GM23338 (cell line): Measurements from ENCODE around the gene SMIM7. TPM values are rescaled to one million over a fixed set of nuclear protein-coding genes. Genes with fewer than 3 reads are reported as not detected.

Experiments
- ATAC-seq: fragments of 200-7000 bp; cut with Tn5 transposase; 3 replicates; pipeline ENCODE4 v1.9.1; 2020
- DNase-seq: peaks from one replicate; pipeline ENCODE4 v3.0.0-alpha.2; 2015; ENCODE audit warnings: low spot score
- H2AFZ ChIP-seq: fragments of 200-600 bp; sonication (generic); 2 replicates; pipeline ENCODE4 v1.8.0; 2016; ENCODE audit warnings: antibody characterized with exemption, mild to moderate bottlenecking, moderate library complexity
- H3F3A ChIP-seq: fragments of 200-600 bp; sonication (generic); replicated peaks from 2 replicates; pipeline ENCODE4 v1.8.0; 2017; ENCODE audit warnings: antibody characterized with exemption, mixed run types, low read depth
- H3K27ac ChIP-seq: fragments of 200-600 bp; sonication (generic); 2 replicates; pipeline ENCODE4 v1.6.1; 2016; ENCODE audit warnings: low read depth
- H3K27me3 ChIP-seq: fragments of 200-600 bp; sonication (generic); 2 replicates; pipeline ENCODE4 v1.8.0; 2016; ENCODE audit warnings: mild to moderate bottlenecking, mixed run types, moderate library complexity; ENCODE audit not compliant: insufficient read depth
- H3K36me3 ChIP-seq: fragments of 200-600 bp; sonication (generic); 2 replicates; pipeline ENCODE4 v1.8.0; 2016; ENCODE audit warnings: mild to moderate bottlenecking; ENCODE audit not compliant: insufficient read depth
- H3K4me1 ChIP-seq: fragments of 200-600 bp; sonication (generic); 2 replicates; pipeline ENCODE4 v1.8.0; 2016; ENCODE audit warnings: mild to moderate bottlenecking, moderate library complexity; ENCODE audit not compliant: insufficient read depth
- H3K4me2 ChIP-seq: fragments of 200-600 bp; sonication (generic); 2 replicates; pipeline ENCODE4 v1.7.1; 2017; ENCODE audit warnings: mixed run types
- H3K4me3 ChIP-seq: fragments of 200-600 bp; sonication (generic); 2 replicates; pipeline ENCODE4 v1.6.1; 2016; ENCODE audit warnings: mixed run types
- H3K79me2 ChIP-seq: fragments of 200-600 bp; sonication (generic); replicated peaks from 2 replicates; pipeline ENCODE4 v1.8.0; 2017; ENCODE audit warnings: mild to moderate bottlenecking; ENCODE audit not compliant: insufficient read depth
- H3K9me2 ChIP-seq: fragments of 200-600 bp; sonication (generic); 2 replicates; pipeline ENCODE4 v1.8.0; 2017; ENCODE audit not compliant: insufficient read depth
- H4K20me1 ChIP-seq: fragments of 200-600 bp; sonication (generic); replicated peaks from 2 replicates; pipeline ENCODE4 v1.8.0; 2017; ENCODE audit warnings: mild to moderate bottlenecking; ENCODE audit not compliant: insufficient read depth
- H3K27ac Mint-ChIP-seq: 2 replicates; pipeline ENCODE4 v1.8.0; 2020; ENCODE audit warnings: inconsistent platforms, mild to moderate bottlenecking, moderate library complexity, mixed read lengths
- H3K27me3 Mint-ChIP-seq: 3 replicates; pipeline ENCODE4 v1.8.0; 2022; ENCODE audit warnings: low read depth, mild to moderate bottlenecking, moderate library complexity, mixed read lengths, inconsistent platforms; ENCODE audit not compliant: insufficient read depth, poor library complexity
- H3K36me3 Mint-ChIP-seq: 3 replicates; pipeline ENCODE4 v1.8.0; 2021; ENCODE audit warnings: low read depth, mild to moderate bottlenecking, inconsistent platforms, moderate library complexity, mixed read lengths
- H3K4me1 Mint-ChIP-seq: 3 replicates; pipeline ENCODE4 v1.8.0; 2020; ENCODE audit warnings: mild to moderate bottlenecking, inconsistent platforms, mixed read lengths
- H3K4me3 Mint-ChIP-seq: 3 replicates; pipeline ENCODE4 v1.8.0; 2021; ENCODE audit warnings: moderate library complexity, mild to moderate bottlenecking, inconsistent platforms, mixed read lengths
- H3K9me3 Mint-ChIP-seq: 3 replicates; pipeline ENCODE4 v1.8.0; 2020; ENCODE audit warnings: moderate library complexity, mild to moderate bottlenecking, inconsistent platforms, mixed read lengths
- CREB1 ChIP-seq: fragments of 250-450 bp; sonication (Bioruptor Pico); IDR thresholded peaks from 2 replicates; pipeline ENCODE4 v1.5.0; 2020; ENCODE audit warnings: low read depth, mild to moderate bottlenecking, moderate library complexity
- EZH2phosphoT487 ChIP-seq: fragments of 200-600 bp; sonication (generic); IDR thresholded peaks from one replicate; pipeline ENCODE4 v1.8.1; 2018; ENCODE audit warnings: antibody characterized with exemption; ENCODE audit not compliant: unreplicated experiment
- NANOG ChIP-seq: IDR thresholded peaks from 2 replicates; pipeline ENCODE4 v1.6.1; 2016; ENCODE audit warnings: antibody characterized with exemption, borderline replicate concordance
- ZNF331 ChIP-seq: fragments of 250-450 bp; sonication (Bioruptor Pico); IDR thresholded peaks from 2 replicates; pipeline ENCODE4 v1.5.0; 2020; ENCODE audit warnings: low read depth, mild to moderate bottlenecking, moderate library complexity
- polyA plus RNA-seq: library from polyadenylated mRNA; unstranded; fragments of >200 nt; fragmentation: Nextera tagmentation; extraction: Ambion mirVana; gene quantifications from 2 replicates; pipeline ENCODE4 v1.2.1, GENCODE V29; 2016
- total RNA-seq: library from RNA; depleted of rRNA; stranded (reverse); fragments of >200 nt; shearing (Covaris generic); gene quantifications from 2 replicates; pipeline ENCODE4 v1.2.3, GENCODE V29; 2014
- TF ChIP-seq, protein P1 (sequence below): IDR thresholded peaks from one replicate; pipeline ENCODE4 v1.6.1; 2018; ENCODE audit warnings: antibody characterized with exemption; ENCODE audit not compliant: unreplicated experiment
- TF ChIP-seq, protein P2 (sequence below), 2 experiments: fragments of 200-600 bp in 1 of 2; sonication (generic) in 1 of 2; conservative IDR thresholded peaks; 2 replicates each; pipeline versions ENCODE4 v1.5.1 to v1.6.1; 2016 to 2017; ENCODE audit warnings: antibody characterized with exemption in 2 of 2, low read depth in 2 of 2, mild to moderate bottlenecking in 2 of 2, moderate library complexity in 1 of 2
- TF ChIP-seq, protein P3 (sequence below): IDR thresholded peaks from 2 replicates; pipeline ENCODE4 v1.6.1; 2016; ENCODE audit warnings: antibody characterized with exemption
- TF ChIP-seq, protein P4 (sequence below): fragments of 250-450 bp; sonication (Bioruptor Pico); IDR thresholded peaks from 2 replicates; pipeline ENCODE4 v1.5.0; 2020; ENCODE audit warnings: mild to moderate bottlenecking, moderate library complexity

SMIM7 gene
- total and polyA plus RNA-seq, 2 experiments from 2014 or later, result 81.7 to 84.5 TPM

DNA sequence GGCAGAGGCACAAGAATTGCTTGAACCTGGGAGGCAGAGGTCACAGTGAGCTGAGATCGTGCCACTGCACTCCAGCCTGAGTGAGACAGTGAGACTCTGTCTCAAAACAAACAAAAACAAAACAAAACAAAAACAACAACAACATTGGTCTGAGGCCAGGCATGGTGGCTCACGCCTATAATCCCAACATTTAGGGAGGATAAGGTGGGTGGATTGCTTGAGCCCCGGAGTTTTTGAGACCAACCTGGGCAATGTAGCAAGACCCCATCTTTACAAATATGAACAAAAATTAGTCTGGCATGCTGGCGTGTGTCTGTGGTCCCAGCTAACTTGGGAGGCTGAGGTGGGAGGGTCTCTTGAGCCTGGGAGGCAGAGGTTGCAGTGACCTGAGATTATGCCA lies 43.7 kb upstream of the SMIM7 start (continued):
- no peak for TF ChIP-seq EZH2phosphoT487

DNA sequence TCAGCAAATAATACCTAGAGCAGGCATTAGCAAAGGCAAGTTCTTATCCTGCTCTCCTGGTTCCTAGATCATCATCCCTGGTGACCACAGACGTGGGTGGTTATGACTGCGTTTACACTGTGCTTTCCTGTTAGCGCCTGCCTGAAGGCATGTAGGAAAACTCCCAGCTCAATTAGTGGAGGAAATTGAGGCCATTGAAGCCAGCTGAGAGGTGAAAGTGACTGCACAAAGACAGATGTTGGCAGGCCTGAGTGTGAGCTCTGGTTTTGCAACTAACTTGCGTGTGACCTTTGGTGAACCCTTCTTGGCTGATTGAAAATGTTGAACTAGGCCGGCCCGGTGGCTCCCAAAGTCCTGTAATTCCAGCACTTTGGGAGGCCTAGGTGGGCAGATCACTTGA lies 42.2 kb upstream of the SMIM7 start:
- Histone ChIP-seq H3K9me2 (no peaks in the 10 kb centered on the region), H3K4me3 (no peak overlapping the region), H4K20me1 (no peaks in the 10 kb centered on the region), H3K27me3 (no peaks in the 10 kb centered on the region), H3K36me3 (no peaks in the 10 kb centered on the region), H3K27ac (no peak overlapping the region), H3K79me2 (no peaks in the 10 kb centered on the region), H3F3A (no peaks in the 10 kb centered on the region), H3K4me2 (no peak overlapping the region), H3K4me1 (no peaks in the 10 kb centered on the region), H2AFZ (no peak overlapping the region)
- peaks cover 9% of the 10 kb centered on the region for H3K27me3 Mint-ChIP-seq
- TF ChIP-seq, protein P1, sequence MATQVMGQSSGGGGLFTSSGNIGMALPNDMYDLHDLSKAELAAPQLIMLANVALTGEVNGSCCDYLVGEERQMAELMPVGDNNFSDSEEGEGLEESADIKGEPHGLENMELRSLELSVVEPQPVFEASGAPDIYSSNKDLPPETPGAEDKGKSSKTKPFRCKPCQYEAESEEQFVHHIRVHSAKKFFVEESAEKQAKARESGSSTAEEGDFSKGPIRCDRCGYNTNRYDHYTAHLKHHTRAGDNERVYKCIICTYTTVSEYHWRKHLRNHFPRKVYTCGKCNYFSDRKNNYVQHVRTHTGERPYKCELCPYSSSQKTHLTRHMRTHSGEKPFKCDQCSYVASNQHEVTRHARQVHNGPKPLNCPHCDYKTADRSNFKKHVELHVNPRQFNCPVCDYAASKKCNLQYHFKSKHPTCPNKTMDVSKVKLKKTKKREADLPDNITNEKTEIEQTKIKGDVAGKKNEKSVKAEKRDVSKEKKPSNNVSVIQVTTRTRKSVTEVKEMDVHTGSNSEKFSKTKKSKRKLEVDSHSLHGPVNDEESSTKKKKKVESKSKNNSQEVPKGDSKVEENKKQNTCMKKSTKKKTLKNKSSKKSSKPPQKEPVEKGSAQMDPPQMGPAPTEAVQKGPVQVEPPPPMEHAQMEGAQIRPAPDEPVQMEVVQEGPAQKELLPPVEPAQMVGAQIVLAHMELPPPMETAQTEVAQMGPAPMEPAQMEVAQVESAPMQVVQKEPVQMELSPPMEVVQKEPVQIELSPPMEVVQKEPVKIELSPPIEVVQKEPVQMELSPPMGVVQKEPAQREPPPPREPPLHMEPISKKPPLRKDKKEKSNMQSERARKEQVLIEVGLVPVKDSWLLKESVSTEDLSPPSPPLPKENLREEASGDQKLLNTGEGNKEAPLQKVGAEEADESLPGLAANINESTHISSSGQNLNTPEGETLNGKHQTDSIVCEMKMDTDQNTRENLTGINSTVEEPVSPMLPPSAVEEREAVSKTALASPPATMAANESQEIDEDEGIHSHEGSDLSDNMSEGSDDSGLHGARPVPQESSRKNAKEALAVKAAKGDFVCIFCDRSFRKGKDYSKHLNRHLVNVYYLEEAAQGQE, result no peak
- no peak for TF ChIP-seq CREB1
- no peak for TF ChIP-seq EZH2phosphoT487
- no peak for TF ChIP-seq NANOG
- TF ChIP-seq, protein P2, sequence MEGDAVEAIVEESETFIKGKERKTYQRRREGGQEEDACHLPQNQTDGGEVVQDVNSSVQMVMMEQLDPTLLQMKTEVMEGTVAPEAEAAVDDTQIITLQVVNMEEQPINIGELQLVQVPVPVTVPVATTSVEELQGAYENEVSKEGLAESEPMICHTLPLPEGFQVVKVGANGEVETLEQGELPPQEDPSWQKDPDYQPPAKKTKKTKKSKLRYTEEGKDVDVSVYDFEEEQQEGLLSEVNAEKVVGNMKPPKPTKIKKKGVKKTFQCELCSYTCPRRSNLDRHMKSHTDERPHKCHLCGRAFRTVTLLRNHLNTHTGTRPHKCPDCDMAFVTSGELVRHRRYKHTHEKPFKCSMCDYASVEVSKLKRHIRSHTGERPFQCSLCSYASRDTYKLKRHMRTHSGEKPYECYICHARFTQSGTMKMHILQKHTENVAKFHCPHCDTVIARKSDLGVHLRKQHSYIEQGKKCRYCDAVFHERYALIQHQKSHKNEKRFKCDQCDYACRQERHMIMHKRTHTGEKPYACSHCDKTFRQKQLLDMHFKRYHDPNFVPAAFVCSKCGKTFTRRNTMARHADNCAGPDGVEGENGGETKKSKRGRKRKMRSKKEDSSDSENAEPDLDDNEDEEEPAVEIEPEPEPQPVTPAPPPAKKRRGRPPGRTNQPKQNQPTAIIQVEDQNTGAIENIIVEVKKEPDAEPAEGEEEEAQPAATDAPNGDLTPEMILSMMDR (conservative IDR thresholded peaks at IDR 0.05; ENCODE audit: low read depth in 2 of 2), result no peak
- TF ChIP-seq, protein P3, sequence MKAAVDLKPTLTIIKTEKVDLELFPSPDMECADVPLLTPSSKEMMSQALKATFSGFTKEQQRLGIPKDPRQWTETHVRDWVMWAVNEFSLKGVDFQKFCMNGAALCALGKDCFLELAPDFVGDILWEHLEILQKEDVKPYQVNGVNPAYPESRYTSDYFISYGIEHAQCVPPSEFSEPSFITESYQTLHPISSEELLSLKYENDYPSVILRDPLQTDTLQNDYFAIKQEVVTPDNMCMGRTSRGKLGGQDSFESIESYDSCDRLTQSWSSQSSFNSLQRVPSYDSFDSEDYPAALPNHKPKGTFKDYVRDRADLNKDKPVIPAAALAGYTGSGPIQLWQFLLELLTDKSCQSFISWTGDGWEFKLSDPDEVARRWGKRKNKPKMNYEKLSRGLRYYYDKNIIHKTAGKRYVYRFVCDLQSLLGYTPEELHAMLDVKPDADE, result no peak
- no peak for TF ChIP-seq ZNF331 (CRISPR knock-in tag)
- TF ChIP-seq, protein P4, sequence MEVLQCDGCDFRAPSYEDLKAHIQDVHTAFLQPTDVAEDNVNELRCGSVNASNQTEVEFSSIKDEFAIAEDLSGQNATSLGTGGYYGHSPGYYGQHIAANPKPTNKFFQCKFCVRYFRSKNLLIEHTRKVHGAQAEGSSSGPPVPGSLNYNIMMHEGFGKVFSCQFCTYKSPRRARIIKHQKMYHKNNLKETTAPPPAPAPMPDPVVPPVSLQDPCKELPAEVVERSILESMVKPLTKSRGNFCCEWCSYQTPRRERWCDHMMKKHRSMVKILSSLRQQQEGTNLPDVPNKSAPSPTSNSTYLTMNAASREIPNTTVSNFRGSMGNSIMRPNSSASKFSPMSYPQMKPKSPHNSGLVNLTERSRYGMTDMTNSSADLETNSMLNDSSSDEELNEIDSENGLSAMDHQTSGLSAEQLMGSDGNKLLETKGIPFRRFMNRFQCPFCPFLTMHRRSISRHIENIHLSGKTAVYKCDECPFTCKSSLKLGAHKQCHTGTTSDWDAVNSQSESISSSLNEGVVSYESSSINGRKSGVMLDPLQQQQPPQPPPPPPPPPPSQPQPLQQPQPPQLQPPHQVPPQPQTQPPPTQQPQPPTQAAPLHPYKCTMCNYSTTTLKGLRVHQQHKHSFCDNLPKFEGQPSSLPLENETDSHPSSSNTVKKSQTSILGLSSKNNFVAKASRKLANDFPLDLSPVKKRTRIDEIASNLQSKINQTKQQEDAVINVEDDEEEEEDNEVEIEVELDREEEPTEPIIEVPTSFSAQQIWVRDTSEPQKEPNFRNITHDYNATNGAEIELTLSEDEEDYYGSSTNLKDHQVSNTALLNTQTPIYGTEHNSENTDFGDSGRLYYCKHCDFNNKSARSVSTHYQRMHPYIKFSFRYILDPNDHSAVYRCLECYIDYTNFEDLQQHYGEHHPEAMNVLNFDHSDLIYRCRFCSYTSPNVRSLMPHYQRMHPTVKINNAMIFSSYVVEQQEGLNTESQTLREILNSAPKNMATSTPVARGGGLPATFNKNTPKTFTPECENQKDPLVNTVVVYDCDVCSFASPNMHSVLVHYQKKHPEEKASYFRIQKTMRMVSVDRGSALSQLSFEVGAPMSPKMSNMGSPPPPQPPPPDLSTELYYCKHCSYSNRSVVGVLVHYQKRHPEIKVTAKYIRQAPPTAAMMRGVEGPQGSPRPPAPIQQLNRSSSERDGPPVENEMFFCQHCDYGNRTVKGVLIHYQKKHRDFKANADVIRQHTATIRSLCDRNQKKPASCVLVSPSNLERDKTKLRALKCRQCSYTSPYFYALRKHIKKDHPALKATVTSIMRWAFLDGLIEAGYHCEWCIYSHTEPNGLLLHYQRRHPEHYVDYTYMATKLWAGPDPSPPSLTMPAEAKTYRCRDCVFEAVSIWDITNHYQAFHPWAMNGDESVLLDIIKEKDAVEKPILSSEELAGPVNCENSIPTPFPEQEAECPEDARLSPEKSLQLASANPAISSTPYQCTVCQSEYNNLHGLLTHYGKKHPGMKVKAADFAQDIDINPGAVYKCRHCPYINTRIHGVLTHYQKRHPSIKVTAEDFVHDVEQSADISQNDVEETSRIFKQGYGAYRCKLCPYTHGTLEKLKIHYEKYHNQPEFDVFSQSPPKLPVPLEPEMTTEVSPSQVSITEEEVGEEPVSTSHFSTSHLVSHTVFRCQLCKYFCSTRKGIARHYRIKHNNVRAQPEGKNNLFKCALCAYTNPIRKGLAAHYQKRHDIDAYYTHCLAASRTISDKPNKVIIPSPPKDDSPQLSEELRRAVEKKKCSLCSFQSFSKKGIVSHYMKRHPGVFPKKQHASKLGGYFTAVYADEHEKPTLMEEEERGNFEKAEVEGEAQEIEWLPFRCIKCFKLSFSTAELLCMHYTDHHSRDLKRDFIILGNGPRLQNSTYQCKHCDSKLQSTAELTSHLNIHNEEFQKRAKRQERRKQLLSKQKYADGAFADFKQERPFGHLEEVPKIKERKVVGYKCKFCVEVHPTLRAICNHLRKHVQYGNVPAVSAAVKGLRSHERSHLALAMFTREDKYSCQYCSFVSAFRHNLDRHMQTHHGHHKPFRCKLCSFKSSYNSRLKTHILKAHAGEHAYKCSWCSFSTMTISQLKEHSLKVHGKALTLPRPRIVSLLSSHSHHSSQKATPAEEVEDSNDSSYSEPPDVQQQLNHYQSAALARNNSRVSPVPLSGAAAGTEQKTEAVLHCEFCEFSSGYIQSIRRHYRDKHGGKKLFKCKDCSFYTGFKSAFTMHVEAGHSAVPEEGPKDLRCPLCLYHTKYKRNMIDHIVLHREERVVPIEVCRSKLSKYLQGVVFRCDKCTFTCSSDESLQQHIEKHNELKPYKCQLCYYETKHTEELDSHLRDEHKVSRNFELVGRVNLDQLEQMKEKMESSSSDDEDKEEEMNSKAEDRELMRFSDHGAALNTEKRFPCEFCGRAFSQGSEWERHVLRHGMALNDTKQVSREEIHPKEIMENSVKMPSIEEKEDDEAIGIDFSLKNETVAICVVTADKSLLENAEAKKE, result no peak
- H3K36me3 Mint-ChIP-seq, result no peaks in the 10 kb centered on the region
- H3K9me3 Mint-ChIP-seq, result peaks cover 2% of the 10 kb centered on the region; the same call in 1 of the 3 replicates
- H3K4me1 Mint-ChIP-seq, result no peaks in the 10 kb centered on the region
- no peak for ATAC-seq
- no peak overlapping the region for H3K27ac Mint-ChIP-seq
- no peak for DNase-seq
- H3K4me3 Mint-ChIP-seq, result no peak overlapping the region
